CD14-positive monocyte (primary cell): ENCODE measurements around the gene NCBP2. TPM values are rescaled to one million over a fixed set of nuclear protein-coding genes. Genes with fewer than 3 reads are reported as not detected.

Experiments used
- DNase-seq, 3 donors: peaks; one replicate each; pipeline ENCODE4 v3.0.0-alpha.2; 2011 to 2022
- H2AFZ ChIP-seq: 2 replicates; pipeline ENCODE4 v1.6.0; 2012; ENCODE audit warnings: mild to moderate bottlenecking, low read depth, low read length, inconsistent platforms; ENCODE audit not compliant: insufficient read depth, poor library complexity, severe bottlenecking
- H3K27ac ChIP-seq, 2 donors: 1 replicate in 1 of 2; 2 replicates in 1 of 2; pipeline ENCODE4 v1.5.1; 2012 to 2013; ENCODE audit warnings: low read length in 2 of 2, control low read depth in 1 of 2, inconsistent platforms in 1 of 2, low read depth in 1 of 2, mild to moderate bottlenecking in 1 of 2
- H3K27me3 ChIP-seq, 2 donors: one replicate each; pipeline versions ENCODE4 v1.6.0 to v1.6.1; 2011 to 2013; ENCODE audit warnings: low read length in 2 of 2; ENCODE audit not compliant: control insufficient read depth in 2 of 2, insufficient read depth in 2 of 2
- H3K36me3 ChIP-seq, 2 donors: replicated peaks in 1 of 2; 1 replicate in 1 of 2; 2 replicates in 1 of 2; pipeline versions ENCODE4 v1.5.1 to v1.6.1; 2012 to 2013; ENCODE audit warnings: low read length in 2 of 2, control low read depth in 1 of 2, inconsistent platforms in 1 of 2, mild to moderate bottlenecking in 1 of 2; ENCODE audit not compliant: insufficient read depth in 2 of 2, control insufficient read depth in 1 of 2
- H3K4me1 ChIP-seq, 2 donors: 1 replicate in 1 of 2; 2 replicates in 1 of 2; pipeline versions ENCODE4 v1.5.1 to v1.6.1; 2012 to 2013; ENCODE audit warnings: low read length in 2 of 2, control low read depth in 1 of 2, inconsistent platforms in 1 of 2, mild to moderate bottlenecking in 1 of 2, moderate library complexity in 1 of 2; ENCODE audit not compliant: insufficient read depth in 2 of 2, control insufficient read depth in 1 of 2
- H3K4me2 ChIP-seq: replicated peaks from 2 replicates; pipeline ENCODE3; 2012; ENCODE audit warnings: low read length, moderate library complexity, mild to moderate bottlenecking; ENCODE audit not compliant: poor library complexity, severe bottlenecking; ENCODE audit errors: extremely low read depth
- H3K4me3 ChIP-seq, 3 experiments: fragments of 200-600 bp in 1 of 3; sonication (generic) in 1 of 3; replicated peaks in 1 of 3; 1 replicate in 2 of 3; 2 replicates in 1 of 3; pipeline ENCODE4 v1.5.1; 2011 to 2013; ENCODE audit warnings: low read length in 3 of 3, mild to moderate bottlenecking in 3 of 3, control low read depth in 2 of 3, low read depth in 2 of 3, inconsistent platforms in 1 of 3, moderate library complexity in 1 of 3
- H3K79me2 ChIP-seq: 2 replicates; pipeline ENCODE4 v1.6.0; 2012; ENCODE audit warnings: mild to moderate bottlenecking, control low read depth, inconsistent platforms, low read length, moderate library complexity; ENCODE audit not compliant: insufficient read depth
- H3K9ac ChIP-seq: 2 replicates; pipeline ENCODE4 v1.6.0; 2017; ENCODE audit warnings: low read length, mild to moderate bottlenecking; ENCODE audit not compliant: insufficient read depth, poor library complexity, severe bottlenecking
- H3K9me3 ChIP-seq, 2 donors: replicated peaks in 1 of 2; 1 replicate in 1 of 2; 2 replicates in 1 of 2; pipeline versions ENCODE4 v1.5.1 to v1.6.1; 2012 to 2013; ENCODE audit warnings: low read length in 2 of 2, control low read depth in 1 of 2; ENCODE audit not compliant: control insufficient read depth in 1 of 2, insufficient read depth in 1 of 2
- H4K20me1 ChIP-seq: 2 replicates; pipeline ENCODE4 v1.6.0; 2012; ENCODE audit warnings: mild to moderate bottlenecking, low read length, control low read depth, moderate library complexity; ENCODE audit not compliant: insufficient read depth
- H3K27ac Mint-ChIP-seq, 7 donors: one replicate each; pipeline ENCODE4 v1.8.0; 2020; ENCODE audit warnings: mild to moderate bottlenecking in 7 of 7, mixed read lengths in 7 of 7, moderate library complexity in 6 of 7, inconsistent platforms in 2 of 7
- H3K27me3 Mint-ChIP-seq, 3 donors: one replicate each; pipeline ENCODE4 v1.8.0; 2021 to 2022; ENCODE audit warnings: low read depth in 3 of 3, mild to moderate bottlenecking in 3 of 3, mixed read lengths in 3 of 3, moderate library complexity in 3 of 3, inconsistent platforms in 1 of 3
- H3K36me3 Mint-ChIP-seq, 2 donors: one replicate each; pipeline ENCODE4 v1.8.0; 2020; ENCODE audit warnings: mixed read lengths in 2 of 2, inconsistent platforms in 1 of 2, mild to moderate bottlenecking in 1 of 2
- H3K4me1 Mint-ChIP-seq: one replicate; pipeline ENCODE4 v1.8.0; 2020; ENCODE audit warnings: mild to moderate bottlenecking, mixed read lengths
- H3K4me3 Mint-ChIP-seq, 2 donors: one replicate each; pipeline ENCODE4 v1.8.0; 2020; ENCODE audit warnings: mild to moderate bottlenecking in 2 of 2, mixed read lengths in 2 of 2, moderate library complexity in 1 of 2
- H3K9me3 Mint-ChIP-seq, 7 donors: one replicate each; pipeline ENCODE4 v1.8.0; 2020 to 2022; ENCODE audit warnings: mixed read lengths in 7 of 7, mild to moderate bottlenecking in 6 of 7, moderate library complexity in 6 of 7, inconsistent platforms in 2 of 7
- CTCF ChIP-seq: fragments of 200-600 bp; IDR thresholded peaks from one replicate; pipeline ENCODE4 v1.8.0; 2022; ENCODE audit warnings: antibody characterized with exemption, mild to moderate bottlenecking
- WGBS: methylation state at CpG from one replicate; pipeline ENCODE4 v1.1.5; 2013; ENCODE audit warnings: missing lambda C conversion rate; ENCODE audit not compliant: insufficient coverage; 5-methylcytosine and 5-hydroxymethylcytosine counted together
- intact Hi-C, 2 donors: fragments of 100-400 bp; cut with micrococcal nuclease; formaldehyde crosslinking; loops; one replicate each; pipeline versions ENCODE4 v1.15.0 to v1.15.1; 2023
- polyA plus RNA-seq, 3 donors: library from polyadenylated mRNA; depleted of rRNA in 1 of 3; unstranded in 2 of 3; stranded (reverse) in 1 of 3; fragments of 300-500 nt in 2 of 3; fragments of >200 nt in 1 of 3; fragmentation: Illumina TruSeq in 2 of 3; gene quantifications; 1 replicate in 2 of 3; 2 replicates in 1 of 3; pipeline ENCODE4 v1.2.3, GENCODE V29; 2012 to 2021

Gene NCBP2
- polyA plus RNA-seq, 3 donors, result 26.1 to 42.9 (median 33.4) TPM

GRCh38 chr3:196969660-196970546, 27.6 kb upstream of the NCBP2 start:
- peaks cover 0 to 17% (median 13%) of the 10 kb centered on the region in 7 donors for H3K9me3 Mint-ChIP-seq
- peaks cover 16% of the 10 kb centered on the region for H3K4me1 Mint-ChIP-seq
- peak overlapping the region in 1 of 7 donors; percentile 25 for H3K27ac Mint-ChIP-seq
- DNase-seq, result peak; percentile 51 to 70 (median 67)
- H3K4me1 ChIP-seq, result peaks cover 12 to 13% of the 10 kb centered on the region in 2 donors
- peak overlapping the region; percentile 62 to 66 for H3K4me3 Mint-ChIP-seq
- no peaks in the 10 kb centered on the region for H3K27me3 ChIP-seq
- peak overlapping the region; percentile 79 for H3K9ac ChIP-seq
- peaks cover 10% of the 10 kb centered on the region for H3K79me2 ChIP-seq
- WGBS, result 13% methylated on average over 77 of the region's 100 CpGs
- intact Hi-C loops, result loop anchor here (2.0 kb wide), 1 partner anchor 131 kb away; no protein-coding TSS in a partner anchor
- H2AFZ ChIP-seq, result peak overlapping the region; percentile 95
- peaks cover 16 to 23% (median 17%) of the 10 kb centered on the region in 3 donors for H3K27me3 Mint-ChIP-seq
- peaks cover 9 to 18% of the 10 kb centered on the region in 2 donors for H3K36me3 Mint-ChIP-seq
- H3K9me3 ChIP-seq, result peaks cover 4 to 17% of the 10 kb centered on the region in 2 donors
- H3K27ac ChIP-seq, result peak overlapping the region in 1 of 2 donors; percentile 73
- peak overlapping the region; percentile 99 for H3K4me2 ChIP-seq
- H3K36me3 ChIP-seq, result no peaks in the 10 kb centered on the region
- TF ChIP-seq CTCF, result peak; percentile 95
- peak overlapping the region; percentile 48 to 82 (median 59) for H3K4me3 ChIP-seq
- no peaks in the 10 kb centered on the region for H4K20me1 ChIP-seq

- peaks cover 10% of the 10 kb centered on the region for H3K79me2 ChIP-seq
- H2AFZ ChIP-seq, result peak overlapping the region; percentile 95
- H3K36me3 Mint-ChIP-seq, result peaks cover 9 to 18% of the 10 kb centered on the region in 2 donors
- peak overlapping the region in 2 of 7 donors; percentile 30 to 60 for H3K27ac Mint-ChIP-seq
- H3K36me3 ChIP-seq, result no peaks in the 10 kb centered on the region
- peaks cover 0 to 18% (median 14%) of the 10 kb centered on the region in 7 donors for H3K9me3 Mint-ChIP-seq
- H3K9me3 ChIP-seq, result peaks cover 4 to 23% of the 10 kb centered on the region in 2 donors
- peak overlapping the region; percentile 79 for H3K9ac ChIP-seq
- H3K27ac ChIP-seq, result peak overlapping the region; percentile 32 to 73
- peak overlapping the region; percentile 48 to 82 (median 59) for H3K4me3 ChIP-seq
- intact Hi-C loops, result loop anchor here in 1 of 2 donors (2.0 kb wide), 1 partner anchor 130 kb away; no protein-coding TSS in a partner anchor
- DNase-seq, result peak; percentile 45 to 71 (median 53)
- H4K20me1 ChIP-seq, result no peaks in the 10 kb centered on the region
- peak overlapping the region; percentile 99 for H3K4me2 ChIP-seq
- WGBS, result under 1% methylated on average over 72 of the region's 72 CpGs
- H3K27me3 ChIP-seq, result no peaks in the 10 kb centered on the region
- no peak for TF ChIP-seq CTCF
- H3K27me3 Mint-ChIP-seq, result peaks cover 16 to 23% (median 17%) of the 10 kb centered on the region in 3 donors
- peaks cover 16% of the 10 kb centered on the region for H3K4me1 Mint-ChIP-seq
- peaks cover 12 to 13% of the 10 kb centered on the region in 2 donors for H3K4me1 ChIP-seq
- peak overlapping the region; percentile 76 to 84 for H3K4me3 Mint-ChIP-seq
These were observed 26.9 kb upstream of the NCBP2 start for GRCh38 chr3:196969134-196969659.
